Stimulated activated effector memory CD8-positive, alpha-beta T cell treated with anti-CD3 and anti-CD28 coated beads, Interleukin-12 subunit alpha, Interleukin-12 subunit beta, amount 100 ng/mL, for 72 hours (primary cell): ENCODE measurements around the gene TMEM9.
A peak's percentile ranks its signal among the peaks of the same experiment; 100 is the strongest.

ENCODE experiments used
- ATAC-seq: fragments of 150-1000 bp; cut with Tn5 transposase; 2 replicates; pipeline ENCODE4 v1.10.0; 2021
- DNase-seq, 2 donors: peaks; one replicate each; pipeline ENCODE4 v3.0.0; 2021 to 2022; ENCODE audit warnings: low spot score in 2 of 2
- H3K27ac Mint-ChIP-seq: one replicate; pipeline ENCODE4 v1.8.0; 2022; ENCODE audit warnings: mild to moderate bottlenecking, mixed read lengths
- H3K36me3 Mint-ChIP-seq: one replicate; pipeline ENCODE4 v1.8.0; 2022; ENCODE audit warnings: mild to moderate bottlenecking, mixed read lengths
- H3K4me1 Mint-ChIP-seq: one replicate; pipeline ENCODE4 v1.8.0; 2022; ENCODE audit warnings: mixed read lengths
- H3K4me3 Mint-ChIP-seq: one replicate; pipeline ENCODE4 v1.8.0; 2022; ENCODE audit warnings: mild to moderate bottlenecking, mixed read lengths
- H3K9me3 Mint-ChIP-seq: one replicate; pipeline ENCODE4 v1.8.0; 2022; ENCODE audit warnings: mixed read lengths

Gene TMEM9

GRCh38 chr1:201181323-201181722, 27.0 kb upstream of the TMEM9 start:
- ATAC-seq (no peak), DNase-seq (no peak)
- Mint-ChIP-seq H3K4me3 (no peak overlapping the region), H3K36me3 (no peaks in the 10 kb centered on the region), H3K9me3 (no peaks in the 10 kb centered on the region), H3K27ac (no peak overlapping the region), H3K4me1 (peaks cover 17% of the 10 kb centered on the region)

- Mint-ChIP-seq H3K36me3 (no peaks in the 10 kb centered on the region), H3K9me3 (no peaks in the 10 kb centered on the region), H3K27ac (no peak overlapping the region), H3K4me1 (peaks cover 14% of the 10 kb centered on the region), H3K4me3 (no peak overlapping the region)
- no peak for ATAC-seq
- no peak for DNase-seq
Observed at GRCh38 chr1:201180901-201181300, 26.6 kb upstream of the TMEM9 start.

GRCh38 chr1:201180141-201180540, 25.9 kb upstream of the TMEM9 start:
- Mint-ChIP-seq H3K36me3 (no peaks in the 10 kb centered on the region), H3K4me1 (peaks cover 8% of the 10 kb centered on the region), H3K4me3 (no peak overlapping the region), H3K27ac (no peak overlapping the region), H3K9me3 (no peaks in the 10 kb centered on the region)
- DNase-seq (no peak), ATAC-seq (no peak)

- Mint-ChIP-seq H3K9me3 (no peaks in the 10 kb centered on the region), H3K4me1 (no peaks in the 10 kb centered on the region), H3K27ac (no peak overlapping the region), H3K36me3 (no peaks in the 10 kb centered on the region), H3K4me3 (no peak overlapping the region)
- DNase-seq (no peak), ATAC-seq (no peak)
Observed at GRCh38 chr1:201178718-201179117, 24.4 kb upstream of the TMEM9 start.

- DNase-seq (no peak), ATAC-seq (no peak)
- Mint-ChIP-seq H3K4me1 (peaks cover 9% of the 10 kb centered on the region), H3K36me3 (peaks cover under 1% of the 10 kb centered on the region), H3K27ac (no peak overlapping the region), H3K9me3 (no peaks in the 10 kb centered on the region), H3K4me3 (no peak overlapping the region)
Observed at GRCh38 chr1:201176940-201177339, 22.7 kb upstream of the TMEM9 start.

- H3K9me3 Mint-ChIP-seq, result no peaks in the 10 kb centered on the region
- no peak for DNase-seq
- H3K36me3 Mint-ChIP-seq, result peaks cover 7% of the 10 kb centered on the region
- no peak overlapping the region for H3K27ac Mint-ChIP-seq
- peaks cover 16% of the 10 kb centered on the region for H3K4me1 Mint-ChIP-seq
- ATAC-seq, result no peak
- H3K4me3 Mint-ChIP-seq, result no peak overlapping the region
Observed at GRCh38 chr1:201175820-201176500, 21.7 kb upstream of the TMEM9 start.

- Mint-ChIP-seq H3K4me1 (peaks cover 23% of the 10 kb centered on the region), H3K27ac (no peak overlapping the region), H3K9me3 (no peaks in the 10 kb centered on the region), H3K36me3 (peaks cover 12% of the 10 kb centered on the region), H3K4me3 (no peak overlapping the region)
- DNase-seq, result no peak
- no peak for ATAC-seq
Observed at GRCh38 chr1:201173736-201174135, 19.5 kb upstream of the TMEM9 start.

- no peak overlapping the region for H3K4me3 Mint-ChIP-seq
- no peak overlapping the region for H3K27ac Mint-ChIP-seq
Observed at GRCh38 chr1:201172999-201173610, 18.8 kb upstream of the TMEM9 start.

GRCh38 chr1:201172326-201172725, 18.1 kb upstream of the TMEM9 start:
- H3K4me3 Mint-ChIP-seq, result no peak overlapping the region
- no peak overlapping the region for H3K27ac Mint-ChIP-seq
- ATAC-seq (no peak), DNase-seq (no peak)
- no peaks in the 10 kb centered on the region for H3K9me3 Mint-ChIP-seq
- peaks cover 23% of the 10 kb centered on the region for H3K4me1 Mint-ChIP-seq
- H3K36me3 Mint-ChIP-seq, result peaks cover 12% of the 10 kb centered on the region

More at GRCh38 chr1:201172999-201173610, 18.8 kb upstream of the TMEM9 start:
- DNase-seq, result no peak
- H3K4me1 Mint-ChIP-seq, result peaks cover 23% of the 10 kb centered on the region
- peaks cover 12% of the 10 kb centered on the region for H3K36me3 Mint-ChIP-seq
- no peak for ATAC-seq
- H3K9me3 Mint-ChIP-seq, result no peaks in the 10 kb centered on the region

- DNase-seq (peak in 1 of 2 donors; percentile 29), ATAC-seq (peak; percentile 85)
- Mint-ChIP-seq H3K27ac (peak overlapping the region; percentile 94), H3K4me3 (peak overlapping the region; percentile 78), H3K36me3 (peaks cover 12% of the 10 kb centered on the region), H3K4me1 (peaks cover 23% of the 10 kb centered on the region), H3K9me3 (no peaks in the 10 kb centered on the region)
Observed at GRCh38 chr1:201171063-201172036, 17.1 kb upstream of the TMEM9 start.

GRCh38 chr1:201170533-201171062, 16.3 kb upstream of the TMEM9 start:
- peak; percentile 66 to 92 for DNase-seq

GRCh38 chr1:201169971-201170532, 15.8 kb upstream of the TMEM9 start:
- Mint-ChIP-seq H3K9me3 (no peaks in the 10 kb centered on the region), H3K4me3 (peak overlapping the region; percentile 78), H3K36me3 (peaks cover 12% of the 10 kb centered on the region), H3K27ac (peak overlapping the region; percentile 94), H3K4me1 (peaks cover 23% of the 10 kb centered on the region)
- ATAC-seq, result no peak
- no peak for DNase-seq

More at GRCh38 chr1:201170533-201171062, 16.3 kb upstream of the TMEM9 start:
- Mint-ChIP-seq H3K36me3 (peaks cover 12% of the 10 kb centered on the region), H3K4me1 (peaks cover 23% of the 10 kb centered on the region), H3K27ac (peak overlapping the region; percentile 94), H3K4me3 (peak overlapping the region; percentile 78), H3K9me3 (no peaks in the 10 kb centered on the region)
- ATAC-seq, result peak; percentile 90

- H3K36me3 Mint-ChIP-seq, result peaks cover 12% of the 10 kb centered on the region
- peaks cover 23% of the 10 kb centered on the region for H3K4me1 Mint-ChIP-seq
- H3K9me3 Mint-ChIP-seq, result no peaks in the 10 kb centered on the region
- ATAC-seq (no peak), DNase-seq (no peak)
- H3K27ac Mint-ChIP-seq, result no peak overlapping the region
- no peak overlapping the region for H3K4me3 Mint-ChIP-seq
Observed at GRCh38 chr1:201169203-201169602, 14.9 kb upstream of the TMEM9 start.

GRCh38 chr1:201167041-201167991, 13.0 kb upstream of the TMEM9 start:
- no peak for ATAC-seq
- Mint-ChIP-seq H3K36me3 (peaks cover 12% of the 10 kb centered on the region), H3K4me1 (peaks cover 15% of the 10 kb centered on the region)

More at GRCh38 chr1:201167041-201167991, 13.0 kb upstream of the TMEM9 start:
- no peak for DNase-seq
- Mint-ChIP-seq H3K9me3 (no peaks in the 10 kb centered on the region), H3K27ac (no peak overlapping the region), H3K4me3 (no peak overlapping the region)
